SK-N-SH (cell line): Measurements from ENCODE around the gene TECPR1. TPM values are rescaled to one million over a fixed set of nuclear protein-coding genes. Genes with fewer than 3 reads are reported as not detected.

Source experiments
- CTCF ChIA-PET: fragments of 300-600, 350-600 bp; formaldehyde crosslinking; extraction: SDS; loops from one replicate; lab custom pipeline; 2021; lab: Yijun Ruan, JAX
- POLR2A ChIA-PET: fragments of 350-600 bp; sonication (Branson Sonifier 250); formaldehyde crosslinking; extraction: SDS; loops from one replicate; lab custom pipeline; 2020; ENCODE audit warnings: antibody characterized with exemption, inconsistent platforms; lab: Yijun Ruan, JAX
- DNase-seq: peaks from one replicate; pipeline ENCODE4 v3.0.0; 2012
- H2AFZ ChIP-seq: fragments of 200-600 bp; sonication (generic); 2 replicates; pipeline ENCODE4 v1.8.1; 2016; ENCODE audit warnings: antibody characterized with exemption, mild to moderate bottlenecking, low read depth
- H3F3A ChIP-seq: fragments of 200-600 bp; sonication (generic); replicated peaks from 2 replicates; pipeline ENCODE3; 2016; ENCODE audit warnings: antibody characterized with exemption, mild to moderate bottlenecking; ENCODE audit not compliant: insufficient read depth
- H3K27ac ChIP-seq, 2 experiments: fragments of 200-500 bp in 1 of 2; fragments of 200-600 bp in 1 of 2; sonication (Bioruptor generic) in 1 of 2; sonication (generic), shearing (Covaris generic) in 1 of 2; 2 replicates each; pipeline versions ENCODE4 v1.5.1 to v1.6.1; 2014 to 2016; ENCODE audit warnings: low read depth in 2 of 2, inconsistent platforms in 1 of 2, low read length in 1 of 2, mild to moderate bottlenecking in 1 of 2, mixed read lengths in 1 of 2
- H3K27me3 ChIP-seq: fragments of 200-600 bp; sonication (generic), shearing (Covaris generic); 2 replicates; pipeline ENCODE4 v1.6.1; 2016; ENCODE audit warnings: mixed run types; ENCODE audit not compliant: insufficient read depth
- H3K36me3 ChIP-seq, 2 experiments: fragments of 200-500 bp in 1 of 2; fragments of 200-600 bp in 1 of 2; sonication (Bioruptor generic) in 1 of 2; sonication (generic) in 1 of 2; replicated peaks in 1 of 2; 2 replicates each; pipeline versions ENCODE3 to v1.5.1; 2014 to 2016; ENCODE audit warnings: low read length in 1 of 2, mild to moderate bottlenecking in 1 of 2; ENCODE audit not compliant: insufficient read depth in 2 of 2, control insufficient read depth in 1 of 2
- H3K4me1 ChIP-seq, 2 experiments: fragments of 200-500 bp in 1 of 2; fragments of 200-600 bp in 1 of 2; sonication (Bioruptor generic) in 1 of 2; sonication (generic), shearing (Covaris generic) in 1 of 2; 2 replicates each; pipeline versions ENCODE4 v1.5.1 to v1.6.1; 2014 to 2016; ENCODE audit warnings: low read depth in 1 of 2, low read length in 1 of 2, mixed run types in 1 of 2; ENCODE audit not compliant: insufficient read depth in 2 of 2, control insufficient read depth in 1 of 2
- H3K4me2 ChIP-seq: fragments of 200-600 bp; sonication (generic), shearing (Covaris generic); 2 replicates; pipeline ENCODE4 v1.6.1; 2017; ENCODE audit warnings: mixed run types
- H3K4me3 ChIP-seq, 2 experiments: fragments of 200-500 bp in 1 of 2; fragments of 200-600 bp in 1 of 2; sonication (Bioruptor generic) in 1 of 2; sonication (generic), shearing (Covaris generic) in 1 of 2; 2 replicates each; pipeline versions ENCODE4 v1.5.1 to v1.8.1; 2014 to 2016; ENCODE audit warnings: low read depth in 2 of 2, inconsistent platforms in 1 of 2, low read length in 1 of 2, mild to moderate bottlenecking in 1 of 2, mixed read lengths in 1 of 2, moderate library complexity in 1 of 2
- H3K79me2 ChIP-seq: fragments of 200-600 bp; sonication (generic); 2 replicates; pipeline ENCODE4 v1.8.1; 2017; ENCODE audit warnings: mild to moderate bottlenecking; ENCODE audit not compliant: insufficient read depth
- H3K9ac ChIP-seq: fragments of 200-600 bp; sonication (generic); 2 replicates; pipeline ENCODE4 v1.6.1; 2017; ENCODE audit warnings: mixed run types
- H3K9me2 ChIP-seq: fragments of 200-600 bp; sonication (generic); 2 replicates; pipeline ENCODE4 v1.6.1; 2017; ENCODE audit warnings: mixed run types
- H3K9me3 ChIP-seq: fragments of 200-600 bp; sonication (generic); 2 replicates; pipeline ENCODE4 v1.6.1; 2017; ENCODE audit warnings: mixed run types, mild to moderate bottlenecking, moderate library complexity
- H4K20me1 ChIP-seq: fragments of 200-600 bp; sonication (generic); 2 replicates; pipeline ENCODE4 v1.6.1; 2017; ENCODE audit warnings: mild to moderate bottlenecking, mixed run types; ENCODE audit not compliant: insufficient read depth
- EP300 ChIP-seq, 2 experiments: IDR thresholded peaks; 2 replicates each; pipeline versions ENCODE4 v1.4.0 to v1.6.1; 2012; ENCODE audit warnings: borderline replicate concordance in 1 of 2, low read depth in 1 of 2, low read length in 1 of 2
- FOSL2 ChIP-seq: IDR thresholded peaks from 2 replicates; pipeline ENCODE4 v1.4.0; 2012; ENCODE audit warnings: low read depth, mild to moderate bottlenecking, moderate library complexity, borderline replicate concordance
- JUND ChIP-seq: IDR thresholded peaks from 2 replicates; pipeline ENCODE4 v1.4.0; 2012
- MEF2A ChIP-seq: IDR thresholded peaks from 2 replicates; pipeline ENCODE4 v1.4.0; 2012; ENCODE audit warnings: low read depth, borderline replicate concordance
- POLR2AphosphoS5 ChIP-seq: IDR thresholded peaks from 2 replicates; pipeline ENCODE4 v1.6.1; 2012; ENCODE audit warnings: low read depth, low read length
- RAD21 ChIP-seq: IDR thresholded peaks from 2 replicates; pipeline ENCODE4 v1.6.1; 2012; ENCODE audit warnings: mild to moderate bottlenecking, low read length
- SIN3A ChIP-seq: IDR thresholded peaks from 2 replicates; pipeline ENCODE4 v1.6.1; 2012; ENCODE audit warnings: low read depth, mild to moderate bottlenecking, low read length, moderate library complexity, borderline replicate concordance
- SMC3 ChIP-seq: IDR thresholded peaks from 2 replicates; pipeline ENCODE4 v1.6.1; 2012; ENCODE audit warnings: low read depth, low read length, improper control_type of control experiment
- TAF1 ChIP-seq: IDR thresholded peaks from 2 replicates; pipeline ENCODE4 v1.6.1; 2012; ENCODE audit warnings: low read depth, mild to moderate bottlenecking, low read length, moderate library complexity, borderline replicate concordance
- TCF12 ChIP-seq: IDR thresholded peaks from 2 replicates; pipeline ENCODE4 v1.4.0; 2012
- TEAD4 ChIP-seq: IDR thresholded peaks from 2 replicates; pipeline ENCODE4 v1.4.0; 2012; ENCODE audit warnings: mild to moderate bottlenecking, borderline replicate concordance; ENCODE audit not compliant: insufficient read depth
- USF1 ChIP-seq: IDR thresholded peaks from 2 replicates; pipeline ENCODE4 v1.4.0; 2012; ENCODE audit warnings: low read depth, borderline replicate concordance
- ZBTB33 ChIP-seq: IDR thresholded peaks from 2 replicates; pipeline ENCODE4 v1.4.0; 2012; ENCODE audit warnings: low read depth, borderline replicate concordance
- WGBS: methylation state at CpG from one replicate; pipeline ENCODE4 v1.1.6; 2017; ENCODE audit warnings: low lambda C conversion rate; 5-methylcytosine and 5-hydroxymethylcytosine counted together
- polyA plus RNA-seq, 3 experiments: library from polyadenylated mRNA; depleted of rRNA; stranded (reverse); fragments of >200 nt; gene quantifications; 2 replicates each; pipeline ENCODE4 v1.2.3, GENCODE V29; 2012

TECPR1 gene
- polyA plus RNA-seq, 1 of the 3 experiments (the other 2 are of a cell fraction) = 6.8 TPM

GRCh38 chr7:98242342-98242741 lies 9.7 kb downstream of the TECPR1 start:
- H3K36me3 ChIP-seq = peaks cover 8 to 10% of the 10 kb centered on the region in 2 experiments
- H2AFZ ChIP-seq = no peak overlapping the region
- TF ChIP-seq EP300 (IDR thresholded peaks at IDR 0.05; ENCODE audit: borderline replicate concordance in 1 of 2, low read depth in 1 of 2, low read length in 1 of 2) (no peak), RAD21 (no peak), TCF12 (no peak), USF1 (no peak), TEAD4 (no peak), MEF2A (no peak), SMC3 (no peak), FOSL2 (no peak), SIN3A (no peak), ZBTB33 (no peak)
- no peaks in the 10 kb centered on the region for H4K20me1 ChIP-seq
- DNase-seq = no peak
- ChIA-PET CTCF (interaction anchor here (0.6 to 2.7 kb wide), 7 partner anchors 8 to 220 kb away, joined by 3 to 24 read pairs (median 4); partner anchors contain the start of gene LMTK2), POLR2A (no interaction called here)
- H3K4me1 ChIP-seq = no peaks in the 10 kb centered on the region
- H3K9ac ChIP-seq = no peak overlapping the region
- H3K4me3 ChIP-seq = no peak overlapping the region
- H3K27ac ChIP-seq = no peak overlapping the region
- no peak overlapping the region for H3K4me2 ChIP-seq
- H3K79me2 ChIP-seq = 0 out of 2 replicates have a peak, but pooled peaks cover 3% of the 10 kb centered on the region
- H3F3A ChIP-seq = no peaks in the 10 kb centered on the region
- no peaks in the 10 kb centered on the region for H3K9me3 ChIP-seq
- no peaks in the 10 kb centered on the region for H3K27me3 ChIP-seq
- 93% methylated on average over 1 of the region's 1 CpG for WGBS
- no peaks in the 10 kb centered on the region for H3K9me2 ChIP-seq

- TF ChIP-seq TAF1 = no peak
- TF ChIP-seq POLR2AphosphoS5 = no peak
- TF ChIP-seq JUND = no peak
- no peak overlapping the region for H3K9ac ChIP-seq
- H2AFZ ChIP-seq = no peak overlapping the region
- no peaks in the 10 kb centered on the region for H3K79me2 ChIP-seq
- peaks cover 8 to 10% of the 10 kb centered on the region in 2 experiments for H3K36me3 ChIP-seq
- H3K27me3 ChIP-seq = no peaks in the 10 kb centered on the region
- H3K4me2 ChIP-seq = no peak overlapping the region
- no peaks in the 10 kb centered on the region for H3K9me2 ChIP-seq
- DNase-seq = no peak
- POLR2A ChIA-PET = no interaction called here
- CTCF ChIA-PET = interaction anchor here (0.6 to 2.7 kb wide), 10 partner anchors 8 to 219 kb away, joined by 3 to 24 read pairs (median 4); partner anchors contain the start of gene LMTK2
- no peaks in the 10 kb centered on the region for H3F3A ChIP-seq
- no peaks in the 10 kb centered on the region for H4K20me1 ChIP-seq
- no peak overlapping the region for H3K4me3 ChIP-seq
- H3K27ac ChIP-seq = no peak overlapping the region
- H3K9me3 ChIP-seq = no peaks in the 10 kb centered on the region
- WGBS = 83% methylated on average over 15 of the region's 16 CpGs
- no peaks in the 10 kb centered on the region for H3K4me1 ChIP-seq
Measured at GRCh38 chr7:98241674-98242241, 10.3 kb downstream of the TECPR1 start.
